GM23248 (cell line): ENCODE measurements around the gene PRR5L. TPM values are rescaled to one million over a fixed set of nuclear protein-coding genes. Genes with fewer than 3 reads are reported as not detected.

Experiments
- DNase-seq: peaks from one replicate; pipeline ENCODE4 v3.0.0-alpha.2; 2015
- H2AFZ ChIP-seq: fragments of 200-600 bp; sonication (generic); 2 replicates; pipeline ENCODE4 v1.6.1; 2016; ENCODE audit warnings: antibody characterized with exemption
- H3F3A ChIP-seq: fragments of 200-600 bp; sonication (generic); 2 replicates; pipeline ENCODE4 v1.6.1; 2016; ENCODE audit warnings: mild to moderate bottlenecking, antibody characterized with exemption, mixed run types; ENCODE audit not compliant: insufficient read depth
- H3K27ac ChIP-seq: fragments of 200-600 bp; sonication (generic); 2 replicates; pipeline ENCODE4 v1.5.1; 2016; ENCODE audit warnings: mild to moderate bottlenecking
- H3K27me3 ChIP-seq: fragments of 200-600 bp; sonication (generic); replicated peaks from 2 replicates; pipeline ENCODE4 v1.6.1; 2016; ENCODE audit warnings: mild to moderate bottlenecking; ENCODE audit not compliant: insufficient read depth
- H3K36me3 ChIP-seq: fragments of 200-600 bp; sonication (generic); 2 replicates; pipeline ENCODE4 v1.6.1; 2016; ENCODE audit warnings: low read depth, mild to moderate bottlenecking
- H3K4me1 ChIP-seq: fragments of 200-600 bp; sonication (generic); 2 replicates; pipeline ENCODE4 v1.6.1; 2016; ENCODE audit warnings: mild to moderate bottlenecking; ENCODE audit not compliant: insufficient read depth
- H3K4me2 ChIP-seq: fragments of 200-600 bp; sonication (generic); one replicate; pipeline ENCODE4 v1.6.1; 2016; ENCODE audit warnings: mild to moderate bottlenecking; ENCODE audit not compliant: unreplicated experiment
- H3K4me3 ChIP-seq: fragments of 200-600 bp; sonication (generic); 2 replicates; pipeline ENCODE4 v1.5.1; 2016; ENCODE audit warnings: mild to moderate bottlenecking
- H3K79me2 ChIP-seq: fragments of 200-600 bp; sonication (generic); 2 replicates; pipeline ENCODE4 v1.6.1; 2016; ENCODE audit warnings: mild to moderate bottlenecking; ENCODE audit not compliant: insufficient read depth
- H3K9ac ChIP-seq: fragments of 200-600 bp; sonication (generic); 2 replicates; pipeline ENCODE4 v1.6.1; 2016; ENCODE audit warnings: mild to moderate bottlenecking
- H3K9me2 ChIP-seq: fragments of 200-600 bp; sonication (generic); 2 replicates; pipeline ENCODE4 v1.6.1; 2016; ENCODE audit warnings: mixed run types, mild to moderate bottlenecking, moderate library complexity; ENCODE audit not compliant: insufficient read depth
- H3K9me3 ChIP-seq: fragments of 200-600 bp; sonication (generic); one replicate; pipeline ENCODE4 v1.6.1; 2017; ENCODE audit warnings: low read depth
- H4K20me1 ChIP-seq: fragments of 200-600 bp; sonication (generic); 2 replicates; pipeline ENCODE4 v1.6.0; 2016; ENCODE audit not compliant: insufficient read depth
- EZH2 ChIP-seq: fragments of 200-600 bp; sonication (generic); IDR thresholded peaks from 2 replicates; pipeline ENCODE4 v1.6.1; 2018; ENCODE audit warnings: antibody characterized with exemption, mild to moderate bottlenecking; ENCODE audit not compliant: insufficient read depth, poor library complexity, severe bottlenecking
- EZH2phosphoT487 ChIP-seq: fragments of 200-600 bp; sonication (generic); IDR thresholded peaks from 2 replicates; pipeline ENCODE4 v1.6.1; 2018; ENCODE audit warnings: antibody characterized with exemption, moderate library complexity, mild to moderate bottlenecking, low read depth; ENCODE audit not compliant: insufficient read depth
- WGBS, 2 experiments: methylation state at CpG; one replicate each; pipeline ENCODE4 v1.1.6; 2015 to 2017; ENCODE audit warnings: low lambda C conversion rate in 2 of 2, low coverage in 1 of 2; ENCODE audit errors: missing lambda C conversion rate in 2 of 2; 5-methylcytosine and 5-hydroxymethylcytosine counted together
- in situ Hi-C: fragments of 300-500 bp; cut with MboI; formaldehyde crosslinking; loops from 2 replicates; pipeline ENCODE4 v1.15.0; 2020
- polyA plus RNA-seq: library from polyadenylated mRNA; unstranded; fragments of >200 nt; fragmentation: Nextera tagmentation; extraction: Ambion mirVana; gene quantifications from 2 replicates; pipeline ENCODE4 v1.2.1, GENCODE V29; 2016
- total RNA-seq: library from RNA; depleted of rRNA; stranded (reverse); fragments of >200 nt; shearing (Covaris generic); gene quantifications from 2 replicates; pipeline ENCODE4 v1.2.3, GENCODE V29; 2014

The PRR5L gene
- total and polyA plus RNA-seq, 2 experiments from 2014 or later = 9.0 to 29.8 TPM

GRCh38 chr11:36258730-36259360, 37.2 kb upstream of the PRR5L start:
- H3K79me2 ChIP-seq = no peaks in the 10 kb centered on the region
- no peaks in the 10 kb centered on the region for H3K9me3 ChIP-seq
- H3K9me2 ChIP-seq = no peaks in the 10 kb centered on the region
- H3K36me3 ChIP-seq = no peaks in the 10 kb centered on the region
- H3K27ac ChIP-seq = no peak overlapping the region
- H3K4me1 ChIP-seq = peaks cover 7% of the 10 kb centered on the region; the same call in 1 of the 2 replicates
- no peak overlapping the region for H3K4me3 ChIP-seq
- DNase-seq = peak; percentile 90
- H3K9ac ChIP-seq = no peak overlapping the region
- no peaks in the 10 kb centered on the region for H4K20me1 ChIP-seq
- TF ChIP-seq EZH2 (no peak), EZH2phosphoT487 (no peak)
- 32 to 33% methylated on average over 11 to 12 of the region's 12 CpGs for WGBS, 2 experiments
- in situ Hi-C loops = loop anchor here (10.0 kb wide), 1 partner anchor 224 kb away; no protein-coding TSS in a partner anchor
- peaks cover 30% of the 10 kb centered on the region for H3K27me3 ChIP-seq
- no peak overlapping the region for H2AFZ ChIP-seq
- H3F3A ChIP-seq = no peaks in the 10 kb centered on the region
- no peak overlapping the region for H3K4me2 ChIP-seq

- in situ Hi-C loops = loop anchor here (5.0 to 10.0 kb wide), 2 partner anchors 436 to 644 kb away; partner anchors contain the start of gene FJX1
Measured at GRCh38 chr11:36261094-36261493, 35.0 kb upstream of the PRR5L start.

GRCh38 chr11:36264011-36264972, 31.8 kb upstream of the PRR5L start:
- H3K9me3 ChIP-seq = no peaks in the 10 kb centered on the region
- no peak for DNase-seq
- no peak overlapping the region for H2AFZ ChIP-seq
- no peak overlapping the region for H3K27ac ChIP-seq
- H3K4me1 ChIP-seq = no peaks in the 10 kb centered on the region
- no peak overlapping the region for H3K4me2 ChIP-seq
- no peak overlapping the region for H3K9ac ChIP-seq
- H3K9me2 ChIP-seq = no peaks in the 10 kb centered on the region
- no peaks in the 10 kb centered on the region for H3K79me2 ChIP-seq
- H3F3A ChIP-seq = no peaks in the 10 kb centered on the region
- 59 to 73% methylated on average over 7 to 9 of the region's 9 CpGs for WGBS, 2 experiments
- H3K27me3 ChIP-seq = peaks cover 25% of the 10 kb centered on the region
- no peaks in the 10 kb centered on the region for H3K36me3 ChIP-seq
- no peak overlapping the region for H3K4me3 ChIP-seq
- no peak for TF ChIP-seq EZH2
- no peak for TF ChIP-seq EZH2phosphoT487
- in situ Hi-C loops = loop anchor here (5.0 to 10.0 kb wide), 2 partner anchors 439 to 647 kb away; partner anchors contain the start of gene FJX1
- no peaks in the 10 kb centered on the region for H4K20me1 ChIP-seq

More at GRCh38 chr11:36261094-36261493, 35.0 kb upstream of the PRR5L start:
- H3K4me2 ChIP-seq = no peak overlapping the region
- peaks cover 25% of the 10 kb centered on the region for H3K27me3 ChIP-seq
- DNase-seq = no peak
- no peak overlapping the region for H3K27ac ChIP-seq
- no peaks in the 10 kb centered on the region for H3F3A ChIP-seq
- no peaks in the 10 kb centered on the region for H4K20me1 ChIP-seq
- H3K9ac ChIP-seq = no peak overlapping the region
- TF ChIP-seq EZH2 (no peak), EZH2phosphoT487 (no peak)
- H3K36me3 ChIP-seq = no peaks in the 10 kb centered on the region
- no peak overlapping the region for H3K4me3 ChIP-seq
- no peaks in the 10 kb centered on the region for H3K9me2 ChIP-seq
- H3K9me3 ChIP-seq = no peaks in the 10 kb centered on the region
- no peaks in the 10 kb centered on the region for H3K4me1 ChIP-seq
- no peaks in the 10 kb centered on the region for H3K79me2 ChIP-seq
- no peak overlapping the region for H2AFZ ChIP-seq
- 80% methylated on average over 4 of the region's 4 CpGs for WGBS, 2 experiments

GRCh38 chr11:36264973-36265344, 31.1 kb upstream of the PRR5L start:
- Histone ChIP-seq H3F3A (no peaks in the 10 kb centered on the region), H3K4me3 (no peak overlapping the region), H3K9ac (no peak overlapping the region), H3K9me2 (no peaks in the 10 kb centered on the region), H3K4me1 (no peaks in the 10 kb centered on the region), H3K36me3 (no peaks in the 10 kb centered on the region), H2AFZ (no peak overlapping the region), H3K79me2 (no peaks in the 10 kb centered on the region), H4K20me1 (no peaks in the 10 kb centered on the region), H3K9me3 (no peaks in the 10 kb centered on the region), H3K4me2 (no peak overlapping the region), H3K27me3 (peaks cover 25% of the 10 kb centered on the region), H3K27ac (no peak overlapping the region)
- TF ChIP-seq EZH2 = no peak
- no peak for TF ChIP-seq EZH2phosphoT487
- WGBS, 2 experiments = 83 to 88% methylated on average over 5 of the region's 5 CpGs
- no peak for DNase-seq
- in situ Hi-C loops = loop anchor here (5.0 to 10.0 kb wide), 2 partner anchors 440 to 648 kb away; partner anchors contain the start of gene FJX1
